HG02798 (cell line): ENCODE results near the gene CACHD1.

Experiments used
- ATAC-seq: cut with Tn5 transposase; IDR thresholded peaks from one replicate; pipeline ENCODE4 v1.9.1; 2021; ENCODE audit warnings: mild to moderate bottlenecking; ENCODE audit not compliant: unreplicated experiment, poor library complexity

Gene CACHD1

GRCh38 chr1:64543831-64544230 is 73.9 kb downstream of the CACHD1 start:
- ATAC-seq: no peak

GRCh38 chr1:64545118-64545843 is 75.4 kb downstream of the CACHD1 start:
- no peak for ATAC-seq

GRCh38 chr1:64546013-64546412 is 76.1 kb downstream of the CACHD1 start:
- ATAC-seq: no peak

- ATAC-seq: no peak
Observed at GRCh38 chr1:64549464-64550239, 79.7 kb downstream of the CACHD1 start.

GRCh38 chr1:64550510-64550909 is 80.6 kb downstream of the CACHD1 start:
- ATAC-seq: no peak

GRCh38 chr1:64550946-64551605 is 81.1 kb downstream of the CACHD1 start:
- ATAC-seq: no peak

GRCh38 chr1:64553285-64553684 is 83.4 kb downstream of the CACHD1 start:
- ATAC-seq: no peak

GRCh38 chr1:64555947-64556346 is 86.0 kb downstream of the CACHD1 start:
- no peak for ATAC-seq

- ATAC-seq: no peak
Observed at GRCh38 chr1:64561993-64562392, 92.1 kb downstream of the CACHD1 start.

- no peak for ATAC-seq
Observed at GRCh38 chr1:64563958-64564565, 94.1 kb downstream of the CACHD1 start.

GRCh38 chr1:64564891-64565290 is 95.0 kb downstream of the CACHD1 start:
- ATAC-seq: no peak

- no peak for ATAC-seq
Observed at GRCh38 chr1:64567426-64568170, 97.7 kb downstream of the CACHD1 start.

GRCh38 chr1:64568171-64568450 is 98.2 kb downstream of the CACHD1 start:
- ATAC-seq: no peak

GRCh38 chr1:64569411-64569810 is 99.5 kb downstream of the CACHD1 start:
- ATAC-seq: no peak

- ATAC-seq: no peak
Observed at GRCh38 chr1:64570267-64570855, 100.4 kb downstream of the CACHD1 start.

GRCh38 chr1:64572222-64572900 is 102.4 kb downstream of the CACHD1 start:
- ATAC-seq: no peak

- ATAC-seq: no peak
Observed at GRCh38 chr1:64574301-64574700, 104.4 kb downstream of the CACHD1 start.

GRCh38 chr1:64575881-64576676 is 106.2 kb downstream of the CACHD1 start:
- no peak for ATAC-seq
